ENCODE data around the gene ACYP2.
"Not testable (repeated sequence)": the region's sequence is repeated elsewhere in the genome, so short reads cannot be mapped to it uniquely, and the experiment has no call there.

Gene ACYP2

DNA sequence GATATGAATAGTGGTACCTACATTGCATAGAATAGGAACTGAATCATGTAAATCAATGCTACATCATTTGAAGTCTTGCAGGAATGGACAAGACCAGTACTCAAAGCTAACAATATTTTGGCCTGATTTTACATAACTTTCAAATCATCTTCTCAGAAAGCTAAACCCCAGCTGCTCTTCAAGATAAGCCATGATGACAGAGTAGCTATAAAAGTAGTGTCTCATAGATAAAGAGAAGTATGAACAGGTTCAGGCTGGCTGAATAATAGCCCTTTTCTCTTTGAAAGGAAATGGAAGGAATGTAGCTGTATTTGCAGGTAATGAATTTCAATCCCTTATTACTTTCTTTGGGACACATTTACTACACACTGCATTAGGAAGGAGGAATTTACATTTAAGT is 112.4 kb downstream of the ACYP2 start:
- no peak for DNase-seq

DNA sequence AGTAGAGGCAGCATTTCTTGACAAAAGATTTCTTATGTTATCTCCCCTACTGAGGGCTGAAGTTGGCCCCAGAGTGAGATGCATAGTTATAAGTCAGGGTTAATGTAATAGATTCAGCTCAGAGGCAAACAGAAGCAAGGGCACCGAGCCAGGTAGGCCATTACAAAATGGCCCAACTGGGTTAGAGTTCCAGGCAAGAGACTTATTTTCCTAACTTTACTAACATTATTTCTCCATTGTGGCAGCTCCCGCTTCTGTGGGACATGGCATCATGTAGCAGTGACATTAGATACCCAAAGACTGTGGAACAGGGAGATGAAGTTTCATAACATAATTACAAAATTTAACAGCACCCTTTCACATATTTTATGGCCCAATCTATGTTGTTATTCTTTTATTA is 113.5 kb downstream of the ACYP2 start:
- no peak for DNase-seq

DNA sequence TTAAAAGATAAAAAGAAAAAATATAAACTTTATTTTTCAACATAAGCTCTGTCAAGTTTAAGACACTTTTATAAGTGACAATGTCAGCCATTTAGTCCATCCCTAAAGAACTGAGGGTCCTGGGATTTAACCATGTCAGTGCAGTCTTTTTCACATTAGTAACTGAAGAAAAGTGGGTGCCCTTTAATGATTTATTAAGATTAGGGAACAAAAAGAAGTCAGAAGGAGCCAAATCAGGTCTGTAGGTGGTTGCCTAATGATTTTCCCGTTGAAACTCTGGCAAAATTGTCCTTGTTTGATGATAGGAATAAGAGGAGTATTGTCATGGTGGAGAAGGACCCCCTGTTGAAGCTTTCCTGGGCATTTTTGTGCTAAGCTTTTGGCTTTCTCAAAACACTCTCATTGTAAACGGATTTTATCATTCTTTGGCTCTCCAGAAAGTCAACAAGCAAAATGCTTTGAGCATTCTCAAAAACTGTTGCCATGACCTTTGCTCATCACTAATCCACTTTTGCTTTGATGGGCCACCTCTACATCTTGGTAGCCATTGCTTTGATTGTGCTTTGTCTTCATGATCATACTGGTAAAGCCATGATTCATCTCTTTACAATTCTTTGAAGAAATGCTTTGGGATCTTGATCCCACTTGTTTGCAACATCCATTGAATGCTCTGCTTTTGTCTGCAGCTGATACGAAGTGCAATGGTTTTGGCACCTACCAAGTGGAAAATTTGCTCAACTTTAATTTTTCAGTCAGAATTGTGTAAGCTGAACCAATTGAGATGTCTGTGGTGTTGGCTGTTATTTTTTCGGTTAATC is 118.6 kb downstream of the ACYP2 start:
- DNase-seq, result no peak

- no peak for DNase-seq
These were observed 122.0 kb downstream of the ACYP2 start for GRCh38 chr2:54237428-54237827.

DNA sequence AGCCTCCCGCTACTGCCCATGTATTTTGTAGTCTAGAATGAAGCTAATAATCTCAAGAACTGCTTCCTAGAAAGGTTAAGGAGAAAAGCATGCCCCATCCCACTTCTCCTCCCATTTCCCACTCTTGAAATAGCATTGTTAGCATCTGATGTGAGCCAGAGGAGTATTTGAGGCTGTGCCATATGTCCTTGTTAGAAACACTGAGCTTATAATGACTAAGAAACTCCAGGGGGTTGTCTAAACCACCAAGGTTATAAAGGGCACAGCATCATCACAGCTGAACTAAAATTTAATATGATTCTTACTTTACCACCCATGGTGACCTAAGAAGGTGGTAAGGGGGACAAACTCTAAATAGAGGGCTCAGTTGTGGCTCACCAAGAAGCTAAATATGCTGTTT is 124.0 kb downstream of the ACYP2 start:
- no peak for DNase-seq

- no peak for DNase-seq
These were observed 125.4 kb downstream of the ACYP2 start for GRCh38 chr2:54240515-54241469.

- no peak for DNase-seq
These were observed 131.7 kb downstream of the ACYP2 start for GRCh38 chr2:54247115-54247514.

- DNase-seq, result no peak
These were observed 134.2 kb downstream of the ACYP2 start for GRCh38 chr2:54249629-54250028.

DNA sequence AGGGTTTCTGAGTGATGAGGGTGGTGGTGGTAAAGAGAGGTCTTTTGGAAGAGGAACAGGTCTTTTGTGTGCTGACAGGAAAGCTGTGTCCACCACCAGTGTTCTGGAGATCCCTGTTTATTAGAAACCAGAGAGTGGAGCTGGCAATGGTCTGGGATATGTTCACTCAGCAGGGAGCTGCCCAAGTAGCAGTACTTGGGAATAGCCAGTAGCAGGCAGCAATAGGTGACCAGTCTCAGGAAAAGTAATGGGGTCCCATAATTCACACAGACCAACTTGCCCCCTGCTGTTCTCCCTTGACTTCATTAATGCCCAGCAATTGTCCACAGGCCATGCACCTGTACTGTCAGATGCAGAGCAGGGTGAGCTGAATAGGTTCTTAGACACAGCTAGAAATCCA is 138.8 kb downstream of the ACYP2 start:
- no peak for DNase-seq

GRCh38 chr2:54255230-54256090 is 140.0 kb downstream of the ACYP2 start:
- no peak for DNase-seq

DNA sequence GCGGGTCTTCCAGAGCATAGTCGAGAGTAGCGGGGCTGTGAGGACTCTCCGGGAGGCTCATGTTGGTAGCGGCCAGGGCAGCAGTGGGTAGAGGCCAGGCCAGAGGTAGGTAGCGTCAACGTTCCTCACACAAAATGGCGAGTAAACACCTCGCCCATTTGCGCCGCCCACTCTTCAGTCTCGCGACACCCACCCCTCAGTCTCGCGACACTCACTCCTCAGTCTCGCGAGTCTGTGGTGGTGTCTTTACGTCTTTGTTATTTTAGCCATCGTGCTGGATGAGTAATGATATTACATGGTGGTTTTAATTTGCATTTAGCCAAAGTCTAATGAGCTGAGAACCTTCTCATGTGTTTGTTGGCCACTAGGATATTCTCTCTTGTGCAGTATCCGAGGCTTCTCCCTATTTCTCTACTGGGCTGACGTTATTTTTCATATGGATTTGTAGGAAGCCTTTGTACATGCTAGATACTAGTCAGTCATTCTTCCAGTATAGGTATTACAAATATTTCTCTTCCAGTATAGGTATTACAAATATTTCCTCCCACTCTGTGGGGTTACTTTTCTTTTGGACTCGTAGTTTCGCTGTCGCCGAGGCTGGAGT is 140.8 kb downstream of the ACYP2 start, which contains the start of gene TSPYL6:
TSPYL6 (minus strand) TSS at position 139 of the 604 bp plus-strand sequence; CDS start at position 61, 78 bp downstream.
- DNase-seq, result no peak

- DNase-seq, result no peak
These were observed 142.8 kb downstream of the ACYP2 start for GRCh38 chr2:54258166-54258565.

DNA sequence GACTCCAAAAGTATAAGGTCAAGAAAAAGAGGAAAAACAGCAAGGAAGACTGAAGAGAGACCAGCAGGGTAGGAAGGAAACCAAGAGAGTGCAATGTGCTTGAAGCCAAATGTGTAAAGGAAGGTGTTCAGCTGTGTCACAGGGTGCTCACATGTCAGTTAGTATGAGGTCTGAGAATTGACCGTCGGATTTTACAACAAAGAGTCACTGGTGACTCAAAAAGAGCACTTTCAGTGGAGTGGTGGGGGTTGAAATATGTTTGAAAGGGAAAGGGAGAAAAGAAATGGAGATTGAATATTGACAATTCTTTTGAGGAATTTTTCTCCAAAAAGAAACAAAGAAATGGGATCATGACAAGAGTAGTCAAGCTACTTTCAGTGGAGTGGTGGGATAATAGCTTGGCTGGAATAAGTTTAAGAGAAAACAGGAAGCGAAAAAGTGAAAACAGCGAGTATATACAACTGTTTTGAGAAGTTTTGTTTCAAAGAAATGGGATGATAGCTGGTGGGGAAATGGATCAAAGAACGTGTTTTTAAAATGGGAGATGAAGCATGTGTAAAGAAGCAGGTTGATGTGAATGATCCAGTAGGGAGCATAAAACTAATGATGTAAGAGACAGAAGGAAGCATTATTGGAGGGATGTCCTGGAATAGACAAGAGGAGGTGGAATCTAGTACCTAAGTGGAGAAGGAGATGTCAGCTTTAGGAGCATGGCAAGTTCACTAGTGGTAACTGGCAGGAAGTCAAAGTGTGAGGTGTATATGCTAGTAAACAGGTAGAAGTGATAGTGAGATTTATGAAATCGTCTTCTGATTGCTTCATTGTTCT is 144.2 kb downstream of the ACYP2 start:
- no peak for DNase-seq

DNA sequence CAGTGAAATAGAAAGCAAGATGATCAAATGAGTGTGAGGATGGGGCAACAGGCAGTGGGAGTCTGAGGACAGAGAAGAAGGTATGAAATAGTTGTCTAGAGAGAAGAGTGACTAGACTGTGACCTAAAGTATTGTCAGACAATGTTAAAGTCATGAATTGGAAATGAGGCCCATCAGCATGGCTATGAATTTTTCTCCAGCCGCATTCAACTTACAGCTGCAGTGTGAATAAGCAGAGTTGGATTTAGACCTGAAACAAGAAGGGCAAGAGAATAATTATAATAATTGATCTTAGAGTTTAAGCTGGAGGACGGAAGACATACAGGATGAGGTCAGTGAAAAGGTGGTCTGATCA is 144.8 kb downstream of the ACYP2 start:
- DNase-seq, result no peak

DNA sequence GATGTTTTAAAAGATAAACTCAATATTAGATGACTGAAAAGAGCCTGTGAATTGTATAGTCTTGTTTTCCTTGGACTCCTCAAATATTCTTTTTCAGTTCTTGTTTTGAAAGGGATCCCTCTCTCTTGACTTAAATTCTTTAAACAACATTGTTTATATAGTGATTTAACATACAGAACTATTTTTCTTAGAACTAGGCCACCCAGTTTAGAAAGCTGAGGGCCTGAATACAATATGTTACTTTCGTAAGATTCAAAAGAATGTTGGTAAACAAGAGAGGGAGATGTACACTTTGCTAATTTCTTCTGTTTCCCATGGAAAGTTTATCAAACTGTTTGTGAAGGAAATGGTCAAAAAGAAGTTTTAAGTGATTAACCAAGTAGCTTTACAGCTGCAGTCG is 146.1 kb downstream of the ACYP2 start:
- no peak for DNase-seq

GRCh38 chr2:54262015-54262765 is 146.8 kb downstream of the ACYP2 start:
- DNase-seq, result no peak

GRCh38 chr2:54265081-54265480 is 149.7 kb downstream of the ACYP2 start:
- not testable (repeated sequence) for DNase-seq

DNA sequence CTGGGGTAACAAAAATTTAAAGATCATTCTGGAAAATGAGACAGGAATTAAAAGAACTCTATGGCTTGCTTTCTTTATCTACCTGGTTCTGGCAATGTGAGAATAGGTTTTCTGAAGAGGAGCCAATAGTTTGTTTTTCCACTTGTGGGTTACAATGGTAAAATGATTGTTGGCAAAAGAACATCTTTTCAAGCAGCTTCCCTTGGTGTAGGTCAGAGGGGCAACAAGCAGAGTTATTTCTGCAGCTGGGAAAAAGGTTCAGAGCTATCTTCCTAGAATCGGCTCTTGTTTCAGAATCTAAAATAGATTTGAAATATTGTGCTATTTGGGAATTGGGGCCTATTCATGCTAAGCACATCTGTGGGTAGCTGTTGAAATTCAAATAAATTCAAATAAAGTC is 152.2 kb downstream of the ACYP2 start:
- DNase-seq, result no peak

DNA sequence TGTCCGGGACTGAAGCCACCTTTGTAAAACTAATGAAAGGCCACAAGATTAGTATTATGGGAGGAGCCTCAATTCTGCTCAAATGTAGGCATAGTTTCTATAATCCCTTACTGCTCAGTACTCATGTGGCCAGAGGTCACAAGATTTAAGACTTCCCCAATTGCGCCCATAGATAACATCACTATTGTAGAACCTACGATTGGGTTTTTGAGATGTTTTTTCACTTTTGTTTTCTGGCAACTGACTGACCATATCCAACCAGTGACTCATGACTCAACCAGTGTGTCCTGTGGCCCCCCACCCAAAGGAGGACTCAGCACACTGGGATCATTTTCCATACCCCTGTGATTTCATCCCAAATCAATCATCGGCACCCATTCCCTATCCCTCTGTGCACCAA is 155.8 kb downstream of the ACYP2 start:
- no peak for DNase-seq

- no peak for DNase-seq
These were observed 156.6 kb downstream of the ACYP2 start for GRCh38 chr2:54271843-54272627.
